Neural progenitor cell (in vitro differentiated cells): ENCODE data around the gene TTYH3.

Experiments
- CTCF ChIP-seq: fragments of 200-600 bp; sonication (generic); IDR thresholded peaks from 2 replicates; pipeline ENCODE4 v1.5.1; 2017; ENCODE audit warnings: antibody characterized with exemption, mild to moderate bottlenecking
- EZH2 ChIP-seq: fragments of 200-600 bp; sonication (generic); IDR thresholded peaks from 2 replicates; pipeline ENCODE4 v1.6.1; 2017; ENCODE audit warnings: antibody characterized with exemption, mild to moderate bottlenecking, moderate library complexity

GRCh38 chr7:2613931-2614600, 17.7 kb upstream of the TTYH3 start:
- TF ChIP-seq CTCF (no peak), EZH2 (no peak)
